Liver (tissue), 3 donors: ENCODE results near the gene PPAN.

Experiments
- GABPA ChIP-seq, 2 donors: IDR thresholded peaks in 1 of 2; conservative IDR thresholded peaks in 1 of 2; 2 replicates each; pipeline ENCODE4 v1.6.1; 2016; ENCODE audit warnings: antibody characterized with exemption in 2 of 2, mild to moderate bottlenecking in 1 of 2, moderate library complexity in 1 of 2
- NR2F2 ChIP-seq: IDR thresholded peaks from 2 replicates; pipeline ENCODE4 v1.6.1; 2016; ENCODE audit warnings: antibody characterized with exemption
- YY1 ChIP-seq: IDR thresholded peaks from 2 replicates; pipeline ENCODE4 v1.6.1; 2016; ENCODE audit warnings: antibody characterized with exemption, mild to moderate bottlenecking
- TF ChIP-seq, protein P1 (sequence below): fragments of 150-350 bp; IDR thresholded peaks from 2 replicates; pipeline ENCODE4 v1.5.1; 2017; ENCODE audit warnings: improper control_type of control experiment, low read depth, low read length; ENCODE audit not compliant: missing input control
- TF ChIP-seq, protein P2 (sequence below): IDR thresholded peaks from 2 replicates; pipeline ENCODE4 v1.6.1; 2016; ENCODE audit warnings: antibody characterized with exemption
- TF ChIP-seq, protein P3 (sequence below): IDR thresholded peaks from 2 replicates; pipeline ENCODE4 v1.6.1; 2016; ENCODE audit warnings: antibody characterized with exemption
- TF ChIP-seq, protein P4 (sequence below): IDR thresholded peaks from 2 replicates; pipeline ENCODE4 v1.6.1; 2016; ENCODE audit warnings: antibody characterized with exemption, mild to moderate bottlenecking
- donor health status: healthy.
- donor health status: healthy.

DNA sequence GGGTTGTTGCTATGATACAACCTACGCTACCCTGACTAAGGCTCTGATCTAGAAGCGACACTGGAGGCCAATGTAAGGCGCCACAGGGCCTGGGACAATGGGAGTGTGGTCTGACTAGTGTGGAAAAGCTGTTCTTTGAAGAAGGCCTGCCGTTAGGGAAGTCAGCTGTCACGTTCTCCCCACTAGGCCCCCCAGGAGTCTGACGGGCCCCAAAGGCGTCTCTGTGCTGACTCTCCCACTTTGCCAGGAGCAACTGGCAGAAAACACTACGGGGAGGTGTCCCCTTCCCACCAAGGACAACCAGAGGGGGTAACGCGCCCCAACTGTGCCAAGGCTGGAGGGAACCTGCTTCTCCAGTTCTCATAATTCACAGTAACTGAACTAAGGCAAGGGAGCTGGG lies 38.9 kb downstream of the PPAN start:
- TF ChIP-seq, protein P1, sequence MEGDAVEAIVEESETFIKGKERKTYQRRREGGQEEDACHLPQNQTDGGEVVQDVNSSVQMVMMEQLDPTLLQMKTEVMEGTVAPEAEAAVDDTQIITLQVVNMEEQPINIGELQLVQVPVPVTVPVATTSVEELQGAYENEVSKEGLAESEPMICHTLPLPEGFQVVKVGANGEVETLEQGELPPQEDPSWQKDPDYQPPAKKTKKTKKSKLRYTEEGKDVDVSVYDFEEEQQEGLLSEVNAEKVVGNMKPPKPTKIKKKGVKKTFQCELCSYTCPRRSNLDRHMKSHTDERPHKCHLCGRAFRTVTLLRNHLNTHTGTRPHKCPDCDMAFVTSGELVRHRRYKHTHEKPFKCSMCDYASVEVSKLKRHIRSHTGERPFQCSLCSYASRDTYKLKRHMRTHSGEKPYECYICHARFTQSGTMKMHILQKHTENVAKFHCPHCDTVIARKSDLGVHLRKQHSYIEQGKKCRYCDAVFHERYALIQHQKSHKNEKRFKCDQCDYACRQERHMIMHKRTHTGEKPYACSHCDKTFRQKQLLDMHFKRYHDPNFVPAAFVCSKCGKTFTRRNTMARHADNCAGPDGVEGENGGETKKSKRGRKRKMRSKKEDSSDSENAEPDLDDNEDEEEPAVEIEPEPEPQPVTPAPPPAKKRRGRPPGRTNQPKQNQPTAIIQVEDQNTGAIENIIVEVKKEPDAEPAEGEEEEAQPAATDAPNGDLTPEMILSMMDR = no peak
- TF ChIP-seq, protein P2, sequence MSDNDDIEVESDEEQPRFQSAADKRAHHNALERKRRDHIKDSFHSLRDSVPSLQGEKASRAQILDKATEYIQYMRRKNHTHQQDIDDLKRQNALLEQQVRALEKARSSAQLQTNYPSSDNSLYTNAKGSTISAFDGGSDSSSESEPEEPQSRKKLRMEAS = no peak
- TF ChIP-seq NR2F2 = no peak
- TF ChIP-seq, protein P3, sequence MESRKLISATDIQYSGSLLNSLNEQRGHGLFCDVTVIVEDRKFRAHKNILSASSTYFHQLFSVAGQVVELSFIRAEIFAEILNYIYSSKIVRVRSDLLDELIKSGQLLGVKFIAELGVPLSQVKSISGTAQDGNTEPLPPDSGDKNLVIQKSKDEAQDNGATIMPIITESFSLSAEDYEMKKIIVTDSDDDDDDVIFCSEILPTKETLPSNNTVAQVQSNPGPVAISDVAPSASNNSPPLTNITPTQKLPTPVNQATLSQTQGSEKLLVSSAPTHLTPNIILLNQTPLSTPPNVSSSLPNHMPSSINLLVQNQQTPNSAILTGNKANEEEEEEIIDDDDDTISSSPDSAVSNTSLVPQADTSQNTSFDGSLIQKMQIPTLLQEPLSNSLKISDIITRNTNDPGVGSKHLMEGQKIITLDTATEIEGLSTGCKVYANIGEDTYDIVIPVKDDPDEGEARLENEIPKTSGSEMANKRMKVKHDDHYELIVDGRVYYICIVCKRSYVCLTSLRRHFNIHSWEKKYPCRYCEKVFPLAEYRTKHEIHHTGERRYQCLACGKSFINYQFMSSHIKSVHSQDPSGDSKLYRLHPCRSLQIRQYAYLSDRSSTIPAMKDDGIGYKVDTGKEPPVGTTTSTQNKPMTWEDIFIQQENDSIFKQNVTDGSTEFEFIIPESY = no peak
- TF ChIP-seq, protein P4, sequence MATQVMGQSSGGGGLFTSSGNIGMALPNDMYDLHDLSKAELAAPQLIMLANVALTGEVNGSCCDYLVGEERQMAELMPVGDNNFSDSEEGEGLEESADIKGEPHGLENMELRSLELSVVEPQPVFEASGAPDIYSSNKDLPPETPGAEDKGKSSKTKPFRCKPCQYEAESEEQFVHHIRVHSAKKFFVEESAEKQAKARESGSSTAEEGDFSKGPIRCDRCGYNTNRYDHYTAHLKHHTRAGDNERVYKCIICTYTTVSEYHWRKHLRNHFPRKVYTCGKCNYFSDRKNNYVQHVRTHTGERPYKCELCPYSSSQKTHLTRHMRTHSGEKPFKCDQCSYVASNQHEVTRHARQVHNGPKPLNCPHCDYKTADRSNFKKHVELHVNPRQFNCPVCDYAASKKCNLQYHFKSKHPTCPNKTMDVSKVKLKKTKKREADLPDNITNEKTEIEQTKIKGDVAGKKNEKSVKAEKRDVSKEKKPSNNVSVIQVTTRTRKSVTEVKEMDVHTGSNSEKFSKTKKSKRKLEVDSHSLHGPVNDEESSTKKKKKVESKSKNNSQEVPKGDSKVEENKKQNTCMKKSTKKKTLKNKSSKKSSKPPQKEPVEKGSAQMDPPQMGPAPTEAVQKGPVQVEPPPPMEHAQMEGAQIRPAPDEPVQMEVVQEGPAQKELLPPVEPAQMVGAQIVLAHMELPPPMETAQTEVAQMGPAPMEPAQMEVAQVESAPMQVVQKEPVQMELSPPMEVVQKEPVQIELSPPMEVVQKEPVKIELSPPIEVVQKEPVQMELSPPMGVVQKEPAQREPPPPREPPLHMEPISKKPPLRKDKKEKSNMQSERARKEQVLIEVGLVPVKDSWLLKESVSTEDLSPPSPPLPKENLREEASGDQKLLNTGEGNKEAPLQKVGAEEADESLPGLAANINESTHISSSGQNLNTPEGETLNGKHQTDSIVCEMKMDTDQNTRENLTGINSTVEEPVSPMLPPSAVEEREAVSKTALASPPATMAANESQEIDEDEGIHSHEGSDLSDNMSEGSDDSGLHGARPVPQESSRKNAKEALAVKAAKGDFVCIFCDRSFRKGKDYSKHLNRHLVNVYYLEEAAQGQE = no peak
- TF ChIP-seq GABPA (IDR thresholded peaks at IDR 0.05 in 1 of 2, conservative IDR thresholded peaks at IDR 0.05 in 1 of 2) = no peak
- no peak for TF ChIP-seq YY1
